NB4 (cell line): ENCODE data around the gene FPR3.

ENCODE experiments used
- MYC ChIP-seq: IDR thresholded peaks from 2 replicates; pipeline ENCODE4 v1.6.1; 2011; ENCODE audit warnings: low read depth, low read length
- POLR2A ChIP-seq: IDR thresholded peaks from 2 replicates; pipeline ENCODE4 v1.6.1; 2011; ENCODE audit warnings: mild to moderate bottlenecking; ENCODE audit not compliant: insufficient read length; ENCODE audit errors: extremely low read depth
- TF ChIP-seq, protein P1 (sequence below): IDR thresholded peaks from one replicate; pipeline ENCODE4 v1.5.1; 2012; ENCODE audit warnings: low read depth, low read length
- TF ChIP-seq, protein P2 (sequence below): IDR thresholded peaks from 2 replicates; pipeline ENCODE4 v1.6.1; 2011; ENCODE audit warnings: low read depth, low read length

DNA sequence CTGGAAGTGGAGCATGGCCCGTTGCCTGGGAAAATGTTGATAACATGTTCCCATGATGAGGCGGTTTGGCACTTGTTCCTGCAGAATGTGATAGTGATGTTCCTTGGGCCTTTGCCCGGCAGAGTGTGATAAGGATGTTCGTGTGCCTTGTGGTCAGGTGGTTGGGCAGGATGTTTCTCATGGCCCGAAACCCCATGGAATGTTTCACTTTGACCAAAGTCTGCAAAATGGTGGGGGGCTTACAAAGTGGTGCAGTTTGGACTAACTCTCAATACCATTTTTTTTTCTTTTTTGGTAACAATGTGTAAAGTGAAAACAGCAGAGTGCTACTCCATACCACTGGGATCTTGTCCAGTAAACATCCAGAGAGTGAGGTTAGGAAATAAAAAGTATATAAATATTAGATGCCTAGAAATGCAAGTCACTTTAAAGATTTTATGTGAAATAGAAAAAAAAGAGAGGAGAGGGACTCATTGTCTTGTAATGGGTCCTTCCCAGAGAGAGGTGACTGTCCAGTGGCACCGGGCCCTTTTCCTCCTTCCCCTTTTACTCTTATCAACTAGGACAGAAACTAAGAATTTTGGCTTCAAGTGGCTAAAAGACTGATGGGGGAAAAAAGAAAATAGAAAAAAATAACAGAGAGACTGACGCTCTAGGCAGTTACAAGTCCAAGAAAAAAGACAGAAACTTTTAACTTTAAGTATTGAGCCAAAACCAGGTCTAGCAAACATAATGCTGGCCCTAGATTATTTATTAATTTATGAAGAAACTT is 5.7 kb downstream of the FPR3 start:
- TF ChIP-seq POLR2A (no peak), MYC (no peak)
- TF ChIP-seq, protein P1, sequence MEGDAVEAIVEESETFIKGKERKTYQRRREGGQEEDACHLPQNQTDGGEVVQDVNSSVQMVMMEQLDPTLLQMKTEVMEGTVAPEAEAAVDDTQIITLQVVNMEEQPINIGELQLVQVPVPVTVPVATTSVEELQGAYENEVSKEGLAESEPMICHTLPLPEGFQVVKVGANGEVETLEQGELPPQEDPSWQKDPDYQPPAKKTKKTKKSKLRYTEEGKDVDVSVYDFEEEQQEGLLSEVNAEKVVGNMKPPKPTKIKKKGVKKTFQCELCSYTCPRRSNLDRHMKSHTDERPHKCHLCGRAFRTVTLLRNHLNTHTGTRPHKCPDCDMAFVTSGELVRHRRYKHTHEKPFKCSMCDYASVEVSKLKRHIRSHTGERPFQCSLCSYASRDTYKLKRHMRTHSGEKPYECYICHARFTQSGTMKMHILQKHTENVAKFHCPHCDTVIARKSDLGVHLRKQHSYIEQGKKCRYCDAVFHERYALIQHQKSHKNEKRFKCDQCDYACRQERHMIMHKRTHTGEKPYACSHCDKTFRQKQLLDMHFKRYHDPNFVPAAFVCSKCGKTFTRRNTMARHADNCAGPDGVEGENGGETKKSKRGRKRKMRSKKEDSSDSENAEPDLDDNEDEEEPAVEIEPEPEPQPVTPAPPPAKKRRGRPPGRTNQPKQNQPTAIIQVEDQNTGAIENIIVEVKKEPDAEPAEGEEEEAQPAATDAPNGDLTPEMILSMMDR = no peak
- TF ChIP-seq, protein P2, sequence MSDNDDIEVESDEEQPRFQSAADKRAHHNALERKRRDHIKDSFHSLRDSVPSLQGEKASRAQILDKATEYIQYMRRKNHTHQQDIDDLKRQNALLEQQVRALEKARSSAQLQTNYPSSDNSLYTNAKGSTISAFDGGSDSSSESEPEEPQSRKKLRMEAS = no peak
